ENCODE measurements around the gene DMKN.

DNA sequence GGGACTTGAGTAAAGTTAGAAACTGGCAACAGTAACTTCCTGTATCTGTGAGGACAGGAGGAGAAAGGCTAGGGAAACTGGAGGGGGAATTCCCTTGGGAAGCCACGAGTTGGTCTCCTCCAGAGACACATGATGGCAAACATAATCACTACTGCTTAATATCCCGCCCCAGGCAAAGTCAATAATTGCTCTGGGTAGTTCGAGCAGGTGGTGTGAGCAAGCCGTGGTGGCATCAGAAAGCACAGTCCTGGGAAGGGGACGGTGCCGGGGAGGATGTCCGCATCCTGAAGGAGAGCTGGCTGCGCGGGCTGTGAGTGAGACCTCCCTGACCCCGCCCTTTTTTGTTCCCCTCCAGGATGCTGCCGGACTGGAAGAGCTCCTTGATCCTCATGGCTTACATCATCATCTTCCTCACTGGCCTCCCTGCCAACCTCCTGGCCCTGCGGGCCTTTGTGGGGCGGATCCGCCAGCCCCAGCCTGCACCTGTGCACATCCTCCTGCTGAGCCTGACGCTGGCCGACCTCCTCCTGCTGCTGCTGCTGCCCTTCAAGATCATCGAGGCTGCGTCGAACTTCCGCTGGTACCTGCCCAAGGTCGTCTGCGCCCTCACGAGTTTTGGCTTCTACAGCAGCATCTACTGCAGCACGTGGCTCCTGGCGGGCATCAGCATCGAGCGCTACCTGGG is 63.9 kb downstream of the DMKN start:
- TF ChIP-seq, protein P1, sequence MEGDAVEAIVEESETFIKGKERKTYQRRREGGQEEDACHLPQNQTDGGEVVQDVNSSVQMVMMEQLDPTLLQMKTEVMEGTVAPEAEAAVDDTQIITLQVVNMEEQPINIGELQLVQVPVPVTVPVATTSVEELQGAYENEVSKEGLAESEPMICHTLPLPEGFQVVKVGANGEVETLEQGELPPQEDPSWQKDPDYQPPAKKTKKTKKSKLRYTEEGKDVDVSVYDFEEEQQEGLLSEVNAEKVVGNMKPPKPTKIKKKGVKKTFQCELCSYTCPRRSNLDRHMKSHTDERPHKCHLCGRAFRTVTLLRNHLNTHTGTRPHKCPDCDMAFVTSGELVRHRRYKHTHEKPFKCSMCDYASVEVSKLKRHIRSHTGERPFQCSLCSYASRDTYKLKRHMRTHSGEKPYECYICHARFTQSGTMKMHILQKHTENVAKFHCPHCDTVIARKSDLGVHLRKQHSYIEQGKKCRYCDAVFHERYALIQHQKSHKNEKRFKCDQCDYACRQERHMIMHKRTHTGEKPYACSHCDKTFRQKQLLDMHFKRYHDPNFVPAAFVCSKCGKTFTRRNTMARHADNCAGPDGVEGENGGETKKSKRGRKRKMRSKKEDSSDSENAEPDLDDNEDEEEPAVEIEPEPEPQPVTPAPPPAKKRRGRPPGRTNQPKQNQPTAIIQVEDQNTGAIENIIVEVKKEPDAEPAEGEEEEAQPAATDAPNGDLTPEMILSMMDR (conservative IDR thresholded peaks at IDR 0.05), result no peak
- TF ChIP-seq ZFX (IDR thresholded peaks at IDR 0.05), result no peak
